HepG2 (cell line): ENCODE data around the gene FITM1. TPM values are rescaled to one million over a fixed set of nuclear protein-coding genes. Genes with fewer than 3 reads are reported as not detected.
A peak's percentile ranks its signal among the peaks of the same experiment; 100 is the strongest.

ENCODE experiments used
- FOSL1 ChIP-seq: sonication (generic); formaldehyde crosslinking; IDR thresholded peaks from 2 replicates; pipeline ENCODE4 v1.9.0; 2021; ENCODE audit warnings: missing genetic modification reagents, borderline replicate concordance
- FOXP1 ChIP-seq, 2 experiments: fragments of 450-650 bp in 1 of 2; IDR thresholded peaks; 2 replicates each; pipeline ENCODE4 v1.6.1; 2017 to 2018; ENCODE audit warnings: antibody characterized with exemption in 1 of 2
- KDM3A ChIP-seq: IDR thresholded peaks from 2 replicates; pipeline ENCODE4 v1.6.1; 2018; ENCODE audit warnings: low read depth, missing compliant biosample characterization
- NKX3-1 ChIP-seq: sonication (generic); formaldehyde crosslinking; IDR thresholded peaks from 2 replicates; pipeline ENCODE4 v1.5.0; 2020; ENCODE audit warnings: missing genetic modification reagents
- NR2C2 ChIP-seq: sonication (generic); formaldehyde crosslinking; IDR thresholded peaks from 2 replicates; pipeline ENCODE4 v1.4.0; 2020; ENCODE audit warnings: missing genetic modification reagents, mild to moderate bottlenecking, moderate library complexity, borderline replicate concordance
- PAX8 ChIP-seq: sonication (generic); formaldehyde crosslinking; IDR thresholded peaks from 2 replicates; pipeline ENCODE4 v1.8.0; 2022; ENCODE audit warnings: mild to moderate bottlenecking, missing genetic modification reagents, borderline replicate concordance
- TCF12 ChIP-seq, 2 experiments: fragments of 450-650 bp in 1 of 2; sonication (generic) in 1 of 2; formaldehyde crosslinking in 1 of 2; IDR thresholded peaks; 2 replicates each; pipeline versions ENCODE4 v1.6.1 to v1.8.0; 2017 to 2022; ENCODE audit warnings: antibody characterized with exemption in 1 of 2, mild to moderate bottlenecking in 1 of 2, missing genetic modification reagents in 1 of 2, moderate library complexity in 1 of 2
- ZBTB7A ChIP-seq: sonication (generic); formaldehyde crosslinking; IDR thresholded peaks from 2 replicates; pipeline ENCODE4 v1.8.0; 2022; ENCODE audit warnings: mild to moderate bottlenecking, missing genetic modification reagents
- ZFP62 ChIP-seq: sonication (generic); formaldehyde crosslinking; IDR thresholded peaks from 2 replicates; pipeline ENCODE4 v1.4.0; 2020; ENCODE audit warnings: missing genetic modification reagents
- ZKSCAN8 ChIP-seq: IDR thresholded peaks from 2 replicates; pipeline ENCODE4 v1.6.1; 2016; ENCODE audit warnings: borderline replicate concordance, missing genetic modification reagents, missing compliant biosample characterization
- ZNF225 ChIP-seq: sonication (generic); formaldehyde crosslinking; IDR thresholded peaks from 2 replicates; pipeline ENCODE4 v1.4.0; 2020; ENCODE audit warnings: mild to moderate bottlenecking, missing genetic modification reagents
- ZNF24 ChIP-seq: fragments of 450-650 bp; IDR thresholded peaks from 2 replicates; pipeline ENCODE4 v1.6.1; 2017; ENCODE audit warnings: antibody characterized with exemption, mild to moderate bottlenecking
- ZNF292 ChIP-seq: sonication (generic); formaldehyde crosslinking; IDR thresholded peaks from 2 replicates; pipeline ENCODE4 v1.8.1; 2022; ENCODE audit warnings: mild to moderate bottlenecking, low read depth, missing genetic modification reagents, borderline replicate concordance
- ZNF337 ChIP-seq: sonication (generic); formaldehyde crosslinking; IDR thresholded peaks from 2 replicates; pipeline ENCODE4 v1.5.1; 2020; ENCODE audit warnings: missing genetic modification reagents, low read depth, mild to moderate bottlenecking, borderline replicate concordance
- ZNF879 ChIP-seq: sonication (generic); formaldehyde crosslinking; IDR thresholded peaks from 2 replicates; pipeline ENCODE4 v1.8.1; 2023; ENCODE audit warnings: missing genetic modification reagents
- polyA plus RNA-seq, 8 experiments: library from polyadenylated mRNA; depleted of rRNA in 3 of 8; stranded (reverse) in 7 of 8; unstranded in 1 of 8; fragments of >200 nt; fragmentation: Illumina TruSeq in 4 of 8; extraction: Trizol in 4 of 8; gene quantifications; 2 replicates each; pipeline versions ENCODE4 v1.2.1 to v1.2.3, GENCODE V29; 2011 to 2016; ENCODE audit warnings: low read depth in 4 of 8, missing spikeins in 1 of 8, mixed read lengths in 1 of 8; ENCODE audit not compliant: insufficient read depth in 1 of 8
- total RNA-seq, 5 experiments: library from RNA; depleted of rRNA; stranded (reverse); fragments of >200 nt; fragmentation: Illumina TruSeq; extraction: Trizol; gene quantifications; 2 replicates each; pipeline ENCODE4 v1.2.3, GENCODE V29; 2016; ENCODE audit warnings: low read depth in 1 of 5
- TF ChIP-seq, protein P1 (sequence below): sonication (generic); formaldehyde crosslinking; IDR thresholded peaks from 2 replicates; pipeline ENCODE4 v1.5.1; 2020; ENCODE audit warnings: missing genetic modification reagents, mild to moderate bottlenecking, borderline replicate concordance
- TF ChIP-seq, protein P2 (sequence below): conservative IDR thresholded peaks from 2 replicates; pipeline ENCODE4 v1.6.1; 2018; ENCODE audit warnings: missing genetic modification reagents
- TF ChIP-seq, protein P3 (sequence below): sonication (generic); formaldehyde crosslinking; IDR thresholded peaks from 2 replicates; pipeline ENCODE4 v1.4.0; 2020; ENCODE audit warnings: missing genetic modification reagents
- TF ChIP-seq, protein P4 (sequence below): sonication (generic); formaldehyde crosslinking; IDR thresholded peaks from 2 replicates; pipeline ENCODE4 v1.5.0; 2020; ENCODE audit warnings: missing genetic modification reagents
- TF ChIP-seq, protein P5 (sequence below): sonication (generic); formaldehyde crosslinking; IDR thresholded peaks from 2 replicates; pipeline ENCODE4 v1.4.0; 2020; ENCODE audit warnings: missing genetic modification reagents

Gene FITM1
- total and polyA plus RNA-seq, 2 of the 13 experiments (the other 11 are each of a cell fraction or from before 2014, with no cell fraction given) = 2.7 to 5.8 TPM

GRCh38 chr14:24115422-24116127 lies 14.9 kb upstream of the FITM1 start (continued):
- TF ChIP-seq, protein P1, sequence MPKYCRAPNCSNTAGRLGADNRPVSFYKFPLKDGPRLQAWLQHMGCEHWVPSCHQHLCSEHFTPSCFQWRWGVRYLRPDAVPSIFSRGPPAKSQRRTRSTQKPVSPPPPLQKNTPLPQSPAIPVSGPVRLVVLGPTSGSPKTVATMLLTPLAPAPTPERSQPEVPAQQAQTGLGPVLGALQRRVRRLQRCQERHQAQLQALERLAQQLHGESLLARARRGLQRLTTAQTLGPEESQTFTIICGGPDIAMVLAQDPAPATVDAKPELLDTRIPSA (CRISPR knock-in tag) = no peak
- TF ChIP-seq TCF12 (IDR thresholded peaks at IDR 0.05) (no peak), TCF12 (CRISPR knock-in tag; IDR thresholded peaks at IDR 0.05) (no peak), FOXP1 (IDR thresholded peaks at IDR 0.05) (no peak), FOXP1 (CRISPR knock-in tag; IDR thresholded peaks at IDR 0.05) (no peak), ZNF24 (no peak), ZNF225 (CRISPR knock-in tag) (peak; percentile 91; the same call in 1 of the 2 replicates), ZNF879 (CRISPR knock-in tag) (no peak), ZNF337 (CRISPR knock-in tag) (0 out of 2 replicates have a peak, but pooled peaks have one; percentile 36), FOSL1 (CRISPR knock-in tag) (no peak; the same call in 1 of the 2 replicates), ZKSCAN8 (CRISPR knock-in tag) (no peak), NR2C2 (CRISPR knock-in tag) (no peak), ZBTB7A (no peak; the same call in 1 of the 2 replicates), ZNF292 (no peak; the same call in 1 of the 2 replicates), KDM3A (CRISPR knock-in tag) (0 out of 2 replicates have a peak, but pooled peaks have one; percentile 26), PAX8 (no peak), ZFP62 (CRISPR knock-in tag) (no peak), NKX3-1 (CRISPR knock-in tag) (no peak)
- TF ChIP-seq, protein P2, sequence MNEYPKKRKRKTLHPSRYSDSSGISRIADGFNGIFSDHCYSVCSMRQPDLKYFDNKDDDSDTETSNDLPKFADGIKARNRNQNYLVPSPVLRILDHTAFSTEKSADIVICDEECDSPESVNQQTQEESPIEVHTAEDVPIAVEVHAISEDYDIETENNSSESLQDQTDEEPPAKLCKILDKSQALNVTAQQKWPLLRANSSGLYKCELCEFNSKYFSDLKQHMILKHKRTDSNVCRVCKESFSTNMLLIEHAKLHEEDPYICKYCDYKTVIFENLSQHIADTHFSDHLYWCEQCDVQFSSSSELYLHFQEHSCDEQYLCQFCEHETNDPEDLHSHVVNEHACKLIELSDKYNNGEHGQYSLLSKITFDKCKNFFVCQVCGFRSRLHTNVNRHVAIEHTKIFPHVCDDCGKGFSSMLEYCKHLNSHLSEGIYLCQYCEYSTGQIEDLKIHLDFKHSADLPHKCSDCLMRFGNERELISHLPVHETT (CRISPR knock-in tag) = no peak
- TF ChIP-seq, protein P3, sequence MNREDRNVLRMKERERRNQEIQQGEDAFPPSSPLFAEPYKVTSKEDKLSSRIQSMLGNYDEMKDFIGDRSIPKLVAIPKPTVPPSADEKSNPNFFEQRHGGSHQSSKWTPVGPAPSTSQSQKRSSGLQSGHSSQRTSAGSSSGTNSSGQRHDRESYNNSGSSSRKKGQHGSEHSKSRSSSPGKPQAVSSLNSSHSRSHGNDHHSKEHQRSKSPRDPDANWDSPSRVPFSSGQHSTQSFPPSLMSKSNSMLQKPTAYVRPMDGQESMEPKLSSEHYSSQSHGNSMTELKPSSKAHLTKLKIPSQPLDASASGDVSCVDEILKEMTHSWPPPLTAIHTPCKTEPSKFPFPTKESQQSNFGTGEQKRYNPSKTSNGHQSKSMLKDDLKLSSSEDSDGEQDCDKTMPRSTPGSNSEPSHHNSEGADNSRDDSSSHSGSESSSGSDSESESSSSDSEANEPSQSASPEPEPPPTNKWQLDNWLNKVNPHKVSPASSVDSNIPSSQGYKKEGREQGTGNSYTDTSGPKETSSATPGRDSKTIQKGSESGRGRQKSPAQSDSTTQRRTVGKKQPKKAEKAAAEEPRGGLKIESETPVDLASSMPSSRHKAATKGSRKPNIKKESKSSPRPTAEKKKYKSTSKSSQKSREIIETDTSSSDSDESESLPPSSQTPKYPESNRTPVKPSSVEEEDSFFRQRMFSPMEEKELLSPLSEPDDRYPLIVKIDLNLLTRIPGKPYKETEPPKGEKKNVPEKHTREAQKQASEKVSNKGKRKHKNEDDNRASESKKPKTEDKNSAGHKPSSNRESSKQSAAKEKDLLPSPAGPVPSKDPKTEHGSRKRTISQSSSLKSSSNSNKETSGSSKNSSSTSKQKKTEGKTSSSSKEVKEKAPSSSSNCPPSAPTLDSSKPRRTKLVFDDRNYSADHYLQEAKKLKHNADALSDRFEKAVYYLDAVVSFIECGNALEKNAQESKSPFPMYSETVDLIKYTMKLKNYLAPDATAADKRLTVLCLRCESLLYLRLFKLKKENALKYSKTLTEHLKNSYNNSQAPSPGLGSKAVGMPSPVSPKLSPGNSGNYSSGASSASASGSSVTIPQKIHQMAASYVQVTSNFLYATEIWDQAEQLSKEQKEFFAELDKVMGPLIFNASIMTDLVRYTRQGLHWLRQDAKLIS (CRISPR knock-in tag) = no peak
- TF ChIP-seq, protein P4, sequence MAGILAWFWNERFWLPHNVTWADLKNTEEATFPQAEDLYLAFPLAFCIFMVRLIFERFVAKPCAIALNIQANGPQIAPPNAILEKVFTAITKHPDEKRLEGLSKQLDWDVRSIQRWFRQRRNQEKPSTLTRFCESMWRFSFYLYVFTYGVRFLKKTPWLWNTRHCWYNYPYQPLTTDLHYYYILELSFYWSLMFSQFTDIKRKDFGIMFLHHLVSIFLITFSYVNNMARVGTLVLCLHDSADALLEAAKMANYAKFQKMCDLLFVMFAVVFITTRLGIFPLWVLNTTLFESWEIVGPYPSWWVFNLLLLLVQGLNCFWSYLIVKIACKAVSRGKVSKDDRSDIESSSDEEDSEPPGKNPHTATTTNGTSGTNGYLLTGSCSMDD (CRISPR knock-in tag) = 0 out of 2 replicates have a peak, but pooled peaks have one; percentile 57
- TF ChIP-seq, protein P5, sequence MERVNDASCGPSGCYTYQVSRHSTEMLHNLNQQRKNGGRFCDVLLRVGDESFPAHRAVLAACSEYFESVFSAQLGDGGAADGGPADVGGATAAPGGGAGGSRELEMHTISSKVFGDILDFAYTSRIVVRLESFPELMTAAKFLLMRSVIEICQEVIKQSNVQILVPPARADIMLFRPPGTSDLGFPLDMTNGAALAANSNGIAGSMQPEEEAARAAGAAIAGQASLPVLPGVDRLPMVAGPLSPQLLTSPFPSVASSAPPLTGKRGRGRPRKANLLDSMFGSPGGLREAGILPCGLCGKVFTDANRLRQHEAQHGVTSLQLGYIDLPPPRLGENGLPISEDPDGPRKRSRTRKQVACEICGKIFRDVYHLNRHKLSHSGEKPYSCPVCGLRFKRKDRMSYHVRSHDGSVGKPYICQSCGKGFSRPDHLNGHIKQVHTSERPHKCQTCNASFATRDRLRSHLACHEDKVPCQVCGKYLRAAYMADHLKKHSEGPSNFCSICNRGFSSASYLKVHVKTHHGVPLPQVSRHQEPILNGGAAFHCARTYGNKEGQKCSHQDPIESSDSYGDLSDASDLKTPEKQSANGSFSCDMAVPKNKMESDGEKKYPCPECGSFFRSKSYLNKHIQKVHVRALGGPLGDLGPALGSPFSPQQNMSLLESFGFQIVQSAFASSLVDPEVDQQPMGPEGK = no peak
